Activated B cell treated with CpG ODN at 0.5 μM for 24 hours (primary cell): ENCODE measurements around the gene IL16. TPM values are rescaled to one million over a fixed set of nuclear protein-coding genes. Genes with fewer than 3 reads are reported as not detected.

Experiments used
- ATAC-seq: fragments of 200-7000 bp; cut with Tn5 transposase; one replicate; pipeline ENCODE4 v1.10.0; 2021; ENCODE audit warnings: low read depth, mild to moderate bottlenecking, moderate library complexity
- CTCF ChIA-PET: fragments of 350-600 bp; sonication (Branson Sonifier 250); formaldehyde crosslinking; loops from one replicate; lab custom pipeline; 2021; ENCODE audit warnings: antibody characterized with exemption; lab: Charles Lee
- POLR2A ChIA-PET: fragments of 350-600 bp; sonication (Branson Sonifier 250); formaldehyde crosslinking; loops from one replicate; lab custom pipeline; 2021; ENCODE audit warnings: antibody characterized with exemption; lab: Charles Lee
- DNase-seq: peaks from one replicate; pipeline ENCODE4 v3.0.0; 2022
- H3K27ac Mint-ChIP-seq: one replicate; pipeline ENCODE4 v1.8.0; 2020; ENCODE audit warnings: mixed read lengths
- H3K27me3 Mint-ChIP-seq: one replicate; pipeline ENCODE4 v1.8.0; 2021; ENCODE audit warnings: mixed read lengths
- H3K36me3 Mint-ChIP-seq: one replicate; pipeline ENCODE4 v1.8.0; 2021; ENCODE audit warnings: low read depth, mixed read lengths
- H3K4me1 Mint-ChIP-seq: one replicate; pipeline ENCODE4 v1.8.0; 2021; ENCODE audit warnings: mixed read lengths
- H3K4me3 Mint-ChIP-seq: one replicate; pipeline ENCODE4 v1.8.0; 2020; ENCODE audit warnings: mild to moderate bottlenecking, mixed read lengths
- H3K9me3 Mint-ChIP-seq: one replicate; pipeline ENCODE4 v1.8.0; 2020; ENCODE audit warnings: mixed read lengths
- CTCF ChIP-seq: fragments of 200-600 bp; IDR thresholded peaks from one replicate; pipeline ENCODE4 v1.8.0; 2022; ENCODE audit warnings: antibody characterized with exemption, mild to moderate bottlenecking
- intact Hi-C: fragments of 100-400 bp; cut with micrococcal nuclease; formaldehyde crosslinking; loops from one replicate; pipeline ENCODE4 v1.15.1; 2024
- total RNA-seq: library from RNA; stranded (reverse); gene quantifications from 2 replicates; pipeline ENCODE4 v1.2.3, GENCODE V29; 2022

Gene IL16
- total RNA-seq, 1 donor from 2014 or later: 206 TPM

- CTCF ChIA-PET: interaction anchor here (2.2 to 2.4 kb wide), 2 partner anchors 13 to 22 kb away, joined by 12 to 35 read pairs; no protein-coding TSS in a partner anchor
- peaks cover 90% of the 10 kb centered on the region for H3K4me1 Mint-ChIP-seq
- no peak for TF ChIP-seq CTCF
- POLR2A ChIA-PET: interaction anchor here (2.6 to 3.0 kb wide), 3 partner anchors 13 to 23 kb away, joined by 9 to 92 read pairs (median 14); no protein-coding TSS in a partner anchor
- no peak for ATAC-seq
- peak overlapping the region; percentile 52 for H3K4me3 Mint-ChIP-seq
- no peak for DNase-seq
- H3K27me3 Mint-ChIP-seq: no peaks in the 10 kb centered on the region
- peak overlapping the region; percentile 96 for H3K27ac Mint-ChIP-seq
- peaks cover 7% of the 10 kb centered on the region for H3K36me3 Mint-ChIP-seq
- intact Hi-C loops: loop anchor here (5.0 kb wide), 1 partner anchor 759 kb away; the partner anchor contains the start of gene MEX3B
- peaks cover 3% of the 10 kb centered on the region for H3K9me3 Mint-ChIP-seq
Observed at GRCh38 chr15:81288040-81288439, 91.4 kb downstream of the IL16 start.

GRCh38 chr15:81288616-81289015, 91.9 kb downstream of the IL16 start:
- Mint-ChIP-seq H3K36me3 (peaks cover 9% of the 10 kb centered on the region), H3K4me1 (peaks cover 96% of the 10 kb centered on the region), H3K27me3 (no peaks in the 10 kb centered on the region), H3K9me3 (peaks cover 3% of the 10 kb centered on the region), H3K4me3 (peak overlapping the region; percentile 5), H3K27ac (peak overlapping the region; percentile 96)
- ATAC-seq (no peak), DNase-seq (no peak)
- intact Hi-C loops: loop anchor here (5.0 kb wide), 1 partner anchor 759 kb away; the partner anchor contains the start of gene MEX3B
- CTCF ChIA-PET: no interaction called here
- POLR2A ChIA-PET: interaction anchor here (14.9 kb wide), 1 partner anchor 17 kb away, joined by 631 read pairs; no protein-coding TSS in a partner anchor
- TF ChIP-seq CTCF: no peak

- peaks cover 15% of the 10 kb centered on the region for H3K36me3 Mint-ChIP-seq
- ChIA-PET CTCF (interaction anchor here (0.6 to 6.6 kb wide), 4 partner anchors 12 to 182 kb away, joined by 3 to 82 read pairs (median 14); no protein-coding TSS in a partner anchor), POLR2A (interaction anchor here (0.5 to 14.9 kb wide), 7 partner anchors 10 to 290 kb away, joined by 3 to 631 read pairs (median 3); partner anchors contain the start of gene STARD5)
- no peak for DNase-seq
- no peaks in the 10 kb centered on the region for H3K27me3 Mint-ChIP-seq
- TF ChIP-seq CTCF: no peak
- intact Hi-C loops: loop anchor here (5.0 to 10.0 kb wide), 3 partner anchors 303 to 1315 kb away; partner anchors contain the start of genes BCL2A1, MESD and MEX3B
- ATAC-seq: no peak
- peak overlapping the region; percentile 96 for H3K27ac Mint-ChIP-seq
- H3K4me3 Mint-ChIP-seq: no peak overlapping the region
- H3K9me3 Mint-ChIP-seq: peaks cover 3% of the 10 kb centered on the region
- peaks cover 99% of the 10 kb centered on the region for H3K4me1 Mint-ChIP-seq
Observed at GRCh38 chr15:81289910-81290309, 93.2 kb downstream of the IL16 start.

- Mint-ChIP-seq H3K4me3 (peak overlapping the region; percentile 94), H3K27ac (peak overlapping the region; percentile 99), H3K9me3 (peaks cover under 1% of the 10 kb centered on the region), H3K4me1 (peaks cover 99% of the 10 kb centered on the region), H3K27me3 (no peaks in the 10 kb centered on the region), H3K36me3 (peaks cover 35% of the 10 kb centered on the region)
- CTCF ChIA-PET: interaction anchor here (0.6 to 6.6 kb wide), 10 partner anchors 10 to 45 kb away, joined by 3 to 82 read pairs (median 4); no protein-coding TSS in a partner anchor
- ATAC-seq (no peak), DNase-seq (no peak)
- intact Hi-C loops: loop anchor here (5.0 to 10.0 kb wide), 2 partner anchors 305 to 1317 kb away; partner anchors contain the start of genes BCL2A1 and MESD
- POLR2A ChIA-PET: interaction anchor here (0.6 to 14.9 kb wide), 14 partner anchors 10 to 1248 kb away, joined by 3 to 631 read pairs (median 15); partner anchors contain the start of genes RPS17, STARD5 and TLNRD1
- TF ChIP-seq CTCF: no peak
Observed at GRCh38 chr15:81291916-81292522, 95.3 kb downstream of the IL16 start.
